Measurements from ENCODE around the gene CUL3.

Gene CUL3

GRCh38 chr2:224579411-224579810, 5.8 kb downstream of the CUL3 start:
- no peak for DNase-seq

DNA sequence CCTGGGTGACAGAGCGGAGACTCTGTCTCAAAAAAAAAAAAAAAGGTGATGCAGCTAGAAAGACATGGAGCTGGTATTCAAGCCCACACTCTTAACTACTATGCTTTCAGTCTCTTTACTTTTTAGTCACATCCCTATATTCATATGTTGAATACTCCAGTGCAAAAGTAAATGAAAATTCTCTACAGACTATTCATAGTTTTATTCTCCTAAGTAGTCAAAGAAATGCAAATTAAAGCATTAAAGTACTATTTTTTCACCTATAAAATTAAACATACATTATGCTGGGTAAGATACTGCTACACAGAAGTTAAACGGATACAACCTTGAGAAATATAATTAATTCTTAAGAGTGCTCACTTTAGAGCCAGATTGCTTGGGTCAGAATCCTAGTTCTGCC, 7.6 kb downstream of the CUL3 start:
- DNase-seq: no peak

DNA sequence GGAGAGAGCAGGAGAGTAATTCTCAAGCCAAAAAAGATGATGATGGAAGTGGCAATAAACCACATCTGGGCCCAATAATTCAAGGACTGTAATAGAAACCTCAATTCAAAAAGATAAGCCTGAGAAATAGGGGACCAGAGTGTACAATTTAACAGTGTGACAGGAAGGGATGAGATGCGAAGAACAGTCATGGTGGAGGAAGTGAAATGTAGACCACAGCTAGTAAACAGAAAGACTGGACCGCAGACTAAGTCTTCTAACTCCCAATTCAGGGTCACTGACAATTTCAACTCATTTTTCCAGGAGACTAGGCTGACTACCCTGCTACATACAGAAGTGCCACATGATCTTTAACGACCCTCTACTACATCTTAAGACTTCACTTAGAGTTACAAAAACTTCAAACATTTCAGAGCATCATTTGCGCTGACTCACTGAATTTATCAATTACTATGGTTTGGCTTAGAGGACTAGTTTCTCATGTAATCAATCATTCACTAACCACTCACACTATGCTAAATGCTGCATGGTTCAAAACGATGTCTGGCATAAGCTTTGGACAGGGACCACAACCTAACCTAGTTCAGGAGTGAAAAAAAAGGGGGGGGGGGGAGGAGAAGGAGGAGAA, 9.0 kb downstream of the CUL3 start:
- no peak for DNase-seq

DNA sequence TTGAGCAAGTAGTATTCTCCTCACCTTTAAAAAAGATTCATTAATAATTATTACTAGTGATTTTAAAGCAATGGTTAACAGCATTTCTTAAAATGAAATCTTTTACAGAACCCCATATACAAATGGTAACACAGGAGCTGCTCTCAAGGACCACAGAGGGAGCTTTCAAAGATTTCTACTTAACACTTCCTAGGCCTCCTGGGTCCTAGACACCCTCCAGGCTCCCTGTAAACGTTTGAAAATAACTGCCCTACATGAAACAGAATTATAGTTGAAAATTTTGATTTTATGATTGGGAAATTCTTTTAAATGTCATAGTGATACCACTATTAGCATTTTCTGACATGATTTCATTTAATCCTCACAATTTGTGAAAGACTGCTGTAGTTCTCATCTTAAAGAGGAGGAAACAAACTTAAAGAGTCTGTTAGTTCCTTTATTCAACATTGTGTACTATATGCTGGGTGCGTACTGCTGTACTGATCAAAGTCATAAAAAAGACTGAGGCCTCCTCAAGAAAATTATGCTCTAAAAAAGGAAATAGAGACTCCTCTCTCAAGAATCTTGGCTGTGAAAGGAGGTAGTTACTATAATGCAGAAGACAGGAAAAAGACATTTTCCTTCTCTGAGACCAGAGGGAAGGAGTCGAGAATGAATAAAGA, 10.6 kb downstream of the CUL3 start:
- DNase-seq: no peak

GRCh38 chr2:224573724-224574123, 11.4 kb downstream of the CUL3 start:
- no peak for DNase-seq

DNA sequence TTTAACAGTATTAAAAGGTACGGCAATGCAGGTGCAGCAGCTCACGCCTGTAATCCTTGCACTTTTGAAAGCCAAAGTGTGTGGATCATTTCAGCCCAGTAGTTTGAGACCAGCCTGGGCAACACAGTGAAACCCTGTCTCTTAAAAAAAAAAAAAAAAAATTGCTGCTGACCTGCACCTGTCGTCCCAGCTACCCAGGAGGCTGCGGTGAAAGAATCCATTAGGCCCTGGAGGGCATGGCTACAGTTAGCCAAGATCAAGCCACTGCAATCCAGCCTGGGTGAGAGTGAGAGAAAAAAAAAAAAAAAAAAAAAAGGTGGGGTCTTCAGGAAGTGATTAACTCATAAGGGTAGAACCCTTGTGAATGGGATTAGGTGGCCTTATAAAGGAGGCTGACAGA, 12.8 kb downstream of the CUL3 start:
- no peak for DNase-seq

- DNase-seq: no peak
These were observed 14.7 kb downstream of the CUL3 start for GRCh38 chr2:224570328-224570993.

DNA sequence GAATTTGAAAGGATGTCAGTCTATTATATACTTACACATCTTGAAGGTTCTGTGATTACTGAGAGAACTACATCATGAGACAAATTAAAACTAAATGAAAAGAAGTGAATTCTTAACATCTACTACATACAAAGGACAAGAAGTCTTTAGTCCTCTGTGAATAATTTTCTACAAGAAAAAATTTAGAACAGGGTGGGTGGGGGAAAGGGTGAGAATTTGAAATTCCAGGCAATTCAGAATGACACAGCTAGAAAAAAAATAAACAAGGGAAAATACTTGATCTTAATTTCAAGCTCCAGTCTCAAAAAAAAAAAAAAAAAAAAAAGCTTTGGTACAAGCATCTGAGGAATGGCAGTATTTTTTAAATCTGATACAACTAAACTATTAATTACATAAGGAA, 15.5 kb downstream of the CUL3 start:
- DNase-seq: no peak

DNA sequence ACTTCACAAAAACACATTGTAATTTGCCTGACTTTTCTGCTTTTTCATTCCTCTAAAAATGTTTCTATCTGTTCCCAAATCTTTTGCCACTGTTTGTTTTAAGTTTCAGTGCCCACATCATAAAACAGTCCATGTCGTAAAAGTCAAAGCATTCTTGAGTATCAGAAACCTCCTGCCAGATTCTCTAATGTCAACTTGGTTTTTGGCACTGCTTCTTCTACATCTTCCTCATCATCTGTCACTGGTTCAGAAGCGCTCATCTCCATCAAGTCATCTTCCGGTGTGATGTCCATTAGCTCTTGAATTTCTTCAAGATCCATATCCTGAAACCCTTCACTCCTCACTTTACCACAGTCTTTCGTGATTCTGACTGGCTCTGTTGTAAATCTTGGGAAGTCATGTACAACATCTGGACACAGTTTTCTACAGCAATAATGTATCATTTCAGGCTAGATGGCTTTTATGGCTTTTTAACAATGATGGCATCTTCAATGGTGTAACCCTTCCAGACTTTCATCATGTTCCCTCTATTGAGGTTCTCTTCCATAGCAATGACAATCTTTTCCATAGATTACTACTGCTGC, 19.6 kb downstream of the CUL3 start:
- no peak for DNase-seq

DNA sequence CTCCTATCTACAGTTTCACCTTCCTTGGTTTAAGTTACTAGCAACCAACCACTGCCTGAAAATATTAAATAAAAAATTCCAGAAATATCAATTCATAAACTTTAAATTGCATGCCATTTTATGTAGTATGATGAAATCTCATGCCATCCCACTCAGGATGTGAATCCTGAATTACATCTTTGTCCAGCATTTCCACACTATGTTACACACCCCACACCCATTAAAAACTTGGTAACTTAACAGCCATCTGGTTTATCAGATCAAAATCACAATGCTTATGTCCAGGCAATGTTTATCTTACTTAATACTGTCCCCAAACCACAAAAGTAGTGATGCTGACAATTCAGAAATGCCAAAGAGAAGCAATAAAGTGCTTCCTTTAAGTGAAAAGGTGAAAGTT, 21.6 kb downstream of the CUL3 start:
- DNase-seq: no peak

DNA sequence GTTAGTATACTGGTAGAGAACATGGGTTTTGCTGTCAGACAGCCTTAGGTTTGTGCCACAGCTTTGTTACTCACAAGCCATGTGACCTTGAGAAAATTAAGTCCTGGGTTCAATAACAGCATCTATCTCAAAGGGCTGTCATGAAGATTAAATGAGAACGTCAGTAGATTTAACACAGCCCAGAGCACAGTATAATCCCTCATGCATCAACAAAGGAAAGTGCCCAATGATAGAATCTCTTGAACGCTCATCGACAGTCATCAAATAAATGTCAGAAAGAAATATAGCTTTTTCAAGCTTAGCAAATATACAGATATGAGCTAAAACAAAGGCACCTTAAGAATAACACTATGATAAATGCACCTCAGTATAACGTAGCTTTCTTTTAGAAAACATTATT, 22.3 kb downstream of the CUL3 start:
- no peak for DNase-seq

- no peak for DNase-seq
These were observed 23.7 kb downstream of the CUL3 start for GRCh38 chr2:224561234-224562005.

DNA sequence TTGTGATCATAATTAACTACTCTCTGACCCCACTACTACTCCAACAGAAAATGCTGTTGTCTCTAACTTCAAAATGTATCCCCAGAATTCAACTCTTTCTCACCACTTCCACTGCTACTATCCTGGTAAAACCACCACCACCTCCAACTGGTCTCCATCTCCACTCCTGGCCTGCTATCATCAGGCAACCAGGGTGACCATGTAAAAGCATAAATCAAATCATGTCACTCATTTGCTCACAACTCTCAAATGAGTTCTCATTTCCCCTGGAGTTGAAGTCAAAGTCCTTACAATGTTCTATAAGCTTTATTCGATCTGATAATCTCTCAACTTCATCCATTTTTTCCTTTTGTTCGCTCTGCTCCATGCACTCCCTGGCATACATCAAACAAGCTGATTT, 24.6 kb downstream of the CUL3 start:
- DNase-seq: no peak

DNA sequence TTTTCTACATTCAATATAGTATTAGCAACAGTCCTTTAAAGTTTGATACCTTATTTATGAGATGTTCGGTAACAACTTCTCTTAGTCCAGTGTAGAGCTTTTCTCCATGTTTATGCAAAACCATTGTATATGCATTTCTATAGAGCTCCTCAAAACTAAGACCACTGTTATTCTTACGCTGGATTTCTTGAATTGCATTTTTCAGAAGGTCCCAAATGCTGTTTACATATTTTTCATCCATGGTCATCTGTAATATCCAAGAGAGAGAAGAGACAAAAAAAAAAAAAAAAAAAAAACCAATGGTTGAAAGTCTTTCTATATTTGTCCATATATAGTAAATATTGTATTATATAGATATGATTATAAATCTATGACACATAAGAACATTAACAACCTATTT, 27.6 kb downstream of the CUL3 start:
- no peak for DNase-seq

DNA sequence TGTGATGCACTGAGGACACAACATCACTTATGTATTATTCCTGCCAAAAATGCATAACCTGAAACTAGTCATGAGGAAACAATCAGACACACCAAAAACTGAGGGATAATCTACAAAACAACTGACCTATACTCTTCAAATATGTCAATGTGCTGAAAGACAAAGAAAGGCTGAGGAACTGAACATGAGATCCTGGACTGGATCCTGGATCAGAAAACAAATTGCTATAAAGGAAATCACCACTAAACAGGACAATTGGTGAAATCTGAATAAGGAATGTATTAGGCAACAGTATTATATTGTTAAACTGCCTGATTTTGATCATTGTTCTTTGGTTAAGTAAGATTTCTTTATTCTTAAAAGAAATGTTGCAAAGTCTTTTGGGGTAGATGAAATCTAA, 28.8 kb downstream of the CUL3 start:
- DNase-seq: no peak

GRCh38 chr2:224555823-224556366, 29.3 kb downstream of the CUL3 start:
- DNase-seq: no peak

- no peak for DNase-seq
These were observed 32.4 kb downstream of the CUL3 start for GRCh38 chr2:224552771-224553170.

DNA sequence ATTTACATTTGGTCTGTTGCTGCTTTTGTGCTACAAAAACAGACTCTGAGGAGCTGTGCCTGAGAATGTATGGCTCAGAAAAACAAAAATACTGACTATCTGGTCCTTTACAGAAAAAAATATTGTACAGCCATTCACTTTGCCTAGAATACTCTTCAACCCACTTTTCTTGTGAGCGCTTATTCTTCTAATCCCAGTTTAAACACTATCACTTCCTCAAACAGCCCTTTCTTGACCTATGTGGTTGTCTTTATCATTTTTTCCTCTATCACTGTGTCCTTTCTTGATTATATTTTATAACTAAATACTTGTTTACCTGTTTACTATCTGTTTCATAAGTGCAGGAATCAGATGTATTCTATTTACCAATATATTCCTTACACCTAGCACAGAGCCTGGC, 33.5 kb downstream of the CUL3 start:
- DNase-seq: no peak

- no peak for DNase-seq
These were observed 38.2 kb downstream of the CUL3 start for GRCh38 chr2:224546926-224547325.

- DNase-seq: no peak
These were observed 39.1 kb downstream of the CUL3 start for GRCh38 chr2:224545884-224546644.

DNA sequence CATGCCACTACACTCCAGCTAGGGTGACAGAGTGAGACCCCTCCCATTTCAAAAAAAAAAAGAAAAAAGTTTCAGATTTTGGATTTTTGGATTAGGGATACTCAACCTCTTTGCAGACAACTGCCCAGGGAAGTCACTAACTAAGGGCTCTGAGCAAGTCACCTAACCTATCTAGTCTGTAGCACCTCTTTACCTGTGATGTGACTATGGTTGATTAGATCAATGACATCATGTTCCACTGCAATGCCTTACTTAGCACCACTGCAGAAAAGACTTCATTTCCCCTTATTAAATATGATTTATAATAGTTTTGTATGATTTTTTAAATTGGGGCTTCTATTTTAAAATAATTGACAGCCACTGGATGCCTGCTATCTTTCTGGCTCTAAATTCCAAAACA, 41.2 kb downstream of the CUL3 start:
- DNase-seq: no peak

- DNase-seq: no peak
These were observed 46.5 kb downstream of the CUL3 start for GRCh38 chr2:224538561-224539138.
